ENCODE data around the gene BTRC.

The BTRC gene

GRCh38 chr10:101571271-101571925 is 217.4 kb downstream of the BTRC start:
- no peak overlapping the region for H3K4me3 Mint-ChIP-seq
- no peak for DNase-seq
- peaks cover 42% of the 10 kb centered on the region for H3K27me3 Mint-ChIP-seq (ENCODE audit: low read depth, poor library complexity)
- no peak for TF ChIP-seq CTCF (IDR thresholded peaks at IDR 0.05)
- peaks cover 6% of the 10 kb centered on the region for H3K9me3 Mint-ChIP-seq
- H3K4me1 Mint-ChIP-seq: peaks cover 36% of the 10 kb centered on the region
- H3K27ac Mint-ChIP-seq: no peak overlapping the region
- H3K36me3 Mint-ChIP-seq (ENCODE audit: low read depth): no peaks in the 10 kb centered on the region

DNA sequence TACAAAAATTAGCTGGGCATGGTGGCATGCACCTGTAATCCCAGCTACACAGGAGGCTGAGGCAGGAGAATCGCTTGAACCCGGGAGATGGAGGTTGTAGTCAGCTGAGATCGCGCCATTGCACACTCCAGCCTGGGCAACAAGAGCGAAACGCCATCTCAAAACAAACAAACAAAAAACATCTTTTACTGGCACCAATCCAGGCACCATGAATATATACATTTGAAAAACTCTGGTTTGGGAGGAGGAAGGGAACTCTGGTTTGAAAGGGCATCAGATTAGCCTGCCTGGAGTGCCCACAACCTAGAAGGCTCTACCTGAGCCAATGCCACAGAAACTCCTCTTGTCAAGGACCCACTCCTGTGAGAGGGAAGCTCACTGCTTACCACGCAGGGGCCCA is 218.2 kb downstream of the BTRC start:
- H3K9me3 Mint-ChIP-seq: peaks cover 6% of the 10 kb centered on the region
- peaks cover 37% of the 10 kb centered on the region for H3K27me3 Mint-ChIP-seq (ENCODE audit: low read depth, poor library complexity)
- H3K4me3 Mint-ChIP-seq: no peak overlapping the region
- no peak for TF ChIP-seq CTCF (IDR thresholded peaks at IDR 0.05)
- peaks cover 31% of the 10 kb centered on the region for H3K4me1 Mint-ChIP-seq
- peaks cover 3% of the 10 kb centered on the region for H3K36me3 Mint-ChIP-seq (ENCODE audit: low read depth)
- no peak for DNase-seq
- H3K27ac Mint-ChIP-seq: no peak overlapping the region

- Mint-ChIP-seq H3K27ac (no peak overlapping the region), H3K36me3 (ENCODE audit: low read depth) (peaks cover 9% of the 10 kb centered on the region), H3K4me3 (no peak overlapping the region), H3K27me3 (ENCODE audit: low read depth, poor library complexity) (peaks cover 30% of the 10 kb centered on the region), H3K4me1 (peaks cover 24% of the 10 kb centered on the region), H3K9me3 (peaks cover 6% of the 10 kb centered on the region)
- no peak for TF ChIP-seq CTCF (IDR thresholded peaks at IDR 0.05)
- no peak for DNase-seq
These were observed 218.8 kb downstream of the BTRC start for GRCh38 chr10:101572785-101573184.

DNA sequence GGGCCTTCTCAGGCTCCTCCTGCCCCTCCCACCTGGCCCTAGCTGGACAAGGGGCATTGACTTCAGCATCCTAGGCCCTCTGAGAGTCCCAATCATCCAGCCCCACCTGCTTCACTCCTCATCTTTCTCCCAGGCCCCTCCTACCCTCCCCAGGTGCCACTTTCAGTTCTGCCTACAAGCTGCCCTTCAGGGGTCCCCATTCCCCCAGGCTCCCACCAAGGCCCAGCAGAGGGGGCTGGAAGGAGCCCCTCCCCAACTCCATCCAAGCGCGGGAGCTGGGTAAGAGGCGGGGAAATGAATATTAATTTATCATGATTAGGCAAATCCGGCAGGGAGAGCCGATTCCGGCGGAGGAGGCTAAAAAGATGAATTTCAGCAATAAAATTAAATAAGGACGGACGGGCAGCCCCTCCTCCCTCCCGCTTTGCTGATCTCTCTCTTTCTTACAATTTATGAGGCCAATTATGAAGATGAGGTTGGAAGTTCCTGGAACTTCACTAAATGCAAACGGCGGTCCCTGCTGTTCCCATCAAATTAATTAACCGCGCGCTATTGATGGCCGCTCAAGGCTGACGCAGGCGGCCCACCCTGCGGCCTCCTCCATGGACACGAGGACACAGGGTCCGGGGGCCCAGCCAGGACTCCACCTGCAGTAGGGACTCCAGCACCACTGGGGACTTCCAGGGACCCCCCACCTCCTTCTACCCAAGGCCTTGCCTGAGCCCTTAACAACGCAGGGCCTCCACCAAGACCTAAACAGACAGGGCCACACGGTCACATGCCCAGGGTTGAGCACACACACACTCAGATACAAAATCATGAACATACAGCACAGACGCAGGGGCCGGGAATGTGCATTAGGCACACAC is 220.2 kb downstream of the BTRC start:
- H3K36me3 Mint-ChIP-seq (ENCODE audit: low read depth): peaks cover 17% of the 10 kb centered on the region
- H3K9me3 Mint-ChIP-seq: peaks cover 6% of the 10 kb centered on the region
- H3K27me3 Mint-ChIP-seq (ENCODE audit: low read depth, poor library complexity): peaks cover 18% of the 10 kb centered on the region

GRCh38 chr10:101575091-101575490 is 221.1 kb downstream of the BTRC start:
- no peak for DNase-seq
- Mint-ChIP-seq H3K4me3 (no peak overlapping the region), H3K36me3 (ENCODE audit: low read depth) (peaks cover 22% of the 10 kb centered on the region), H3K27me3 (ENCODE audit: low read depth, poor library complexity) (peaks cover 15% of the 10 kb centered on the region), H3K9me3 (peaks cover 6% of the 10 kb centered on the region), H3K27ac (no peak overlapping the region), H3K4me1 (peaks cover 20% of the 10 kb centered on the region)
- TF ChIP-seq CTCF (IDR thresholded peaks at IDR 0.05): no peak

More for the DNA sequence above, 220.2 kb downstream of the BTRC start:
- Mint-ChIP-seq H3K4me1 (peaks cover 27% of the 10 kb centered on the region), H3K27ac (no peak overlapping the region), H3K4me3 (no peak overlapping the region)
- DNase-seq: no peak
- TF ChIP-seq CTCF (IDR thresholded peaks at IDR 0.05): no peak
